NAMALWA (cell line): ENCODE data around the gene IL1B.

ENCODE experiments used
- DNase-seq: peaks from one replicate; pipeline ENCODE4 v3.0.0-alpha.2; 2015; ENCODE audit warnings: low spot score

IL1B gene

GRCh38 chr2:112803691-112804521 lies 32.7 kb downstream of the IL1B start:
- no peak for DNase-seq

- DNase-seq = no peak
These were observed 35.5 kb downstream of the IL1B start for GRCh38 chr2:112800881-112801583.

- no peak for DNase-seq
These were observed 37.3 kb downstream of the IL1B start for GRCh38 chr2:112798979-112799975.

GRCh38 chr2:112796486-112796885 lies 40.1 kb downstream of the IL1B start:
- no peak for DNase-seq

GRCh38 chr2:112795774-112796173 lies 40.8 kb downstream of the IL1B start:
- DNase-seq = no peak

GRCh38 chr2:112794841-112795240 lies 41.7 kb downstream of the IL1B start:
- DNase-seq = no peak

GRCh38 chr2:112794131-112794733 lies 42.3 kb downstream of the IL1B start:
- peak; percentile 77 for DNase-seq

- DNase-seq = no peak
These were observed 43.1 kb downstream of the IL1B start for GRCh38 chr2:112793449-112793978.

- DNase-seq = no peak
These were observed 44.2 kb downstream of the IL1B start for GRCh38 chr2:112792419-112792818.

GRCh38 chr2:112791693-112792230 lies 44.8 kb downstream of the IL1B start:
- DNase-seq = no peak

GRCh38 chr2:112791019-112791418 lies 45.6 kb downstream of the IL1B start:
- no peak for DNase-seq

- DNase-seq = no peak
These were observed 46.3 kb downstream of the IL1B start for GRCh38 chr2:112790305-112790704.

- DNase-seq = no peak
These were observed 47.4 kb downstream of the IL1B start for GRCh38 chr2:112789186-112789585.

- no peak for DNase-seq
These were observed 47.9 kb downstream of the IL1B start for GRCh38 chr2:112788653-112789052.

- no peak for DNase-seq
These were observed 48.7 kb downstream of the IL1B start for GRCh38 chr2:112787729-112788393.

GRCh38 chr2:112787294-112787693 lies 49.3 kb downstream of the IL1B start:
- no peak for DNase-seq

- DNase-seq = no peak
These were observed 52.1 kb downstream of the IL1B start, which contains the start of gene IL1A for GRCh38 chr2:112784199-112785189. TSS of gene IL1A (minus strand) at chr2:112784493. CDS start at chr2:112783770, 723 bp downstream.

GRCh38 chr2:112783187-112783714 lies 53.3 kb downstream of the IL1B start:
- DNase-seq = no peak

- DNase-seq = no peak
These were observed 54.3 kb downstream of the IL1B start for GRCh38 chr2:112782234-112782799.
